Measurements from ENCODE around the gene TERT.

DNA sequence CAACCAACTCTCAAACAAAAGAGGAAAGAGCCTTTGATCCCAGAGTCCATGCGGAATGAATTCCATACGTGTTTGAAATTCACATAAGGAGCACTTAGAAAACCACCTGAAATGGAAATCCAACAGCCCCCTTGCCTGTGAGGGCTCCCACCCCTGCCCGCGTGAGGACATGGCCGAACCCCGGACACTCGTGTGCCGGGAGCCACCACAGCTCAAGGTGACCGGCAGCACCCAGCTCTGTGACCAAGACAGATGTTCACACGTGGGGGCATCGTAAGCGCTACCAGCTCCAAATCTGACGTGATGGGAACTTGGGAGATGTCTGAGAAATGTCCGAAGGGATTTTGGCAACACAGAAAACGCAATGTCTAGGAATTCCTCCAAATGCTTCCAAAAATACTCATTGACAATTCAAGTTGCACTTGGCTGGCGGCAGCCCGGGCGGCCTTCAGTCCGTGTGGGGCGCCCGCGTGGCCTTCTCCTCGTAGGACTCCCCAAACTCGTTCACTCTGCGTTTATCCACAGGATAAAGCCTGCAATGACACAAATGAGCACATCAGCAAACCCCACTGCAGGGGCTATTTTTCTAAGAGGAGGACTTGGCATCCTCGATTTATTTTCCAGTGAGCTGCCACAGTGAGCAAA lies 23.2 kb upstream of the TERT start:
- no peak for TF ChIP-seq EZH2phosphoT487 (conservative IDR thresholded peaks at IDR 0.05; ENCODE audit: low read length)
- TF ChIP-seq, protein P1, sequence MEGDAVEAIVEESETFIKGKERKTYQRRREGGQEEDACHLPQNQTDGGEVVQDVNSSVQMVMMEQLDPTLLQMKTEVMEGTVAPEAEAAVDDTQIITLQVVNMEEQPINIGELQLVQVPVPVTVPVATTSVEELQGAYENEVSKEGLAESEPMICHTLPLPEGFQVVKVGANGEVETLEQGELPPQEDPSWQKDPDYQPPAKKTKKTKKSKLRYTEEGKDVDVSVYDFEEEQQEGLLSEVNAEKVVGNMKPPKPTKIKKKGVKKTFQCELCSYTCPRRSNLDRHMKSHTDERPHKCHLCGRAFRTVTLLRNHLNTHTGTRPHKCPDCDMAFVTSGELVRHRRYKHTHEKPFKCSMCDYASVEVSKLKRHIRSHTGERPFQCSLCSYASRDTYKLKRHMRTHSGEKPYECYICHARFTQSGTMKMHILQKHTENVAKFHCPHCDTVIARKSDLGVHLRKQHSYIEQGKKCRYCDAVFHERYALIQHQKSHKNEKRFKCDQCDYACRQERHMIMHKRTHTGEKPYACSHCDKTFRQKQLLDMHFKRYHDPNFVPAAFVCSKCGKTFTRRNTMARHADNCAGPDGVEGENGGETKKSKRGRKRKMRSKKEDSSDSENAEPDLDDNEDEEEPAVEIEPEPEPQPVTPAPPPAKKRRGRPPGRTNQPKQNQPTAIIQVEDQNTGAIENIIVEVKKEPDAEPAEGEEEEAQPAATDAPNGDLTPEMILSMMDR (IDR thresholded peaks at IDR 0.05; ENCODE audit: insufficient read depth, low read length, poor library complexity, severe bottlenecking), result no peak
